ENCODE data around the gene SURF2.

The SURF2 gene

DNA sequence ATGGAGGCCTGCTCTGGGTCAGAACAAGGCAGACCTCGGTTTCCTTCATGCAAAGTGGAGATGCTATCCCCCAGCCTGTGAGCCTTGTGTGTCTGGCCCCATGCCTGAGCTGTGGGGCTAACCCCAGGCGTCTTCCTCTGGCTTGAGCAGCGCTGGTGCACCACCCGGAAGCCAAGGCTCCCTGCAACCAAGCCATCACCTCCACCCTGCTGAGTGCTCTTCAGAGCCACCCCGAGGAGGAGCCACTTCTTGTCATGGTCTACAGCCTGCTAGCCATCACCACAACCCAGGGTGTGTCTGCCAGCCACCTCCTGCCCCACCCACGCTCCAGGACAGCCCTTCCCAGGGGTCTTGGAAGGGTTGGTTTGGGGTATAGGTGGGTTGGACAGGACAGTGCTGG, 45.2 kb downstream of the SURF2 start:
- DNase-seq (ENCODE audit: low read depth in 2 of 2), result no peak

DNA sequence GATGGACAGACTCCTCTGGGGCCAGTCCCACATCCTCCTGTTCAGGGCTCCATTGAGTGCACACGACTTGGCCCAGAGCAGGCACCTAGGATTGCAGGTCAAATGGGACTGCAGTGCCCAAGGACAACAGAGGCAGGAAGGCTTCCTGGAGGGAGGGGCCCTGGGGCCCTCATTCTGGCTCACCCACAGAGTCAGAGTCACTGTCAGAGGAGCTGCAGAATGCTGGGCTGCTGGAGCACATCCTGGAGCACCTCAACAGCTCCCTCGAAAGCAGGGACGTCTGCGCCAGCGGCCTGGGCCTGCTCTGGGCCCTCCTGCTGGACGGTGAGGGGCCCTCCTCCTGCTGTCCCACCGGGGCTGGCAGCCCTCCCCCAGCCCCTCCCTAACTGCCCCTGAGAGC, 46.3 kb downstream of the SURF2 start:
- DNase-seq (ENCODE audit: low read depth in 2 of 2), result no peak

DNA sequence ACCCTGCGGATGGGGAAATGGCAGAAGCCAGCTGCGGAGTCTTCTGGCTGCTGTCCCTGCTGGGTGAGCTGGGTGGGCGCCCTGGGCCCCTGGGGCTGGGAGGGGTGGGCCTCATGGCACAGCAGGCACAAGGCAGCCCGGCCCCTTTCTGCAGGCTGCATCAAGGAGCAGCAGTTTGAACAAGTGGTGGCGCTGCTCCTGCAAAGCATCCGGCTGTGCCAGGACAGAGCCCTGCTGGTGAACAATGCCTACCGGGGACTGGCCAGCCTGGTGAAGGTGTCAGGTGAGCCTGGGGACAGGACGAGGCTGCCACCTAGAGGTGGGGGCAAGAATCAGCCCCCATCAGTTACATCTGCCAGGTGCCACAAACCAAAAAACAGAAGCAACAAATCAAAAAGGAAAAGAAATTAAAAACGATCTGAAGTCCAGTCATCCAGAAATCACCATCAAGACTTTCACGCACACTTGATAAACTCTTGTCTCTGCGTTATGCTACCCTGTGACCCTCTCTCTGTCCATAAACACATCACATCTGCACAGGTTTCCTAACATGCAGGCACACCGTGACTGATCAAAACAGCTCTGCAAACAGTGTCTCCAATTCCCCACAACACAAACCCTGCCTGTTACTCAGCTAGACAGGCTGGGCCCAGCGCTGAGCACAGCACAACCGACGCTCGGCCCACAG, 47.6 kb downstream of the SURF2 start:
- peak; percentile 39 to 42 for DNase-seq (ENCODE audit: low read depth in 2 of 2)

- no peak for DNase-seq (ENCODE audit: low read depth in 2 of 2)
These were observed 48.2 kb downstream of the SURF2 start for GRCh38 chr9:133404454-133405002.

DNA sequence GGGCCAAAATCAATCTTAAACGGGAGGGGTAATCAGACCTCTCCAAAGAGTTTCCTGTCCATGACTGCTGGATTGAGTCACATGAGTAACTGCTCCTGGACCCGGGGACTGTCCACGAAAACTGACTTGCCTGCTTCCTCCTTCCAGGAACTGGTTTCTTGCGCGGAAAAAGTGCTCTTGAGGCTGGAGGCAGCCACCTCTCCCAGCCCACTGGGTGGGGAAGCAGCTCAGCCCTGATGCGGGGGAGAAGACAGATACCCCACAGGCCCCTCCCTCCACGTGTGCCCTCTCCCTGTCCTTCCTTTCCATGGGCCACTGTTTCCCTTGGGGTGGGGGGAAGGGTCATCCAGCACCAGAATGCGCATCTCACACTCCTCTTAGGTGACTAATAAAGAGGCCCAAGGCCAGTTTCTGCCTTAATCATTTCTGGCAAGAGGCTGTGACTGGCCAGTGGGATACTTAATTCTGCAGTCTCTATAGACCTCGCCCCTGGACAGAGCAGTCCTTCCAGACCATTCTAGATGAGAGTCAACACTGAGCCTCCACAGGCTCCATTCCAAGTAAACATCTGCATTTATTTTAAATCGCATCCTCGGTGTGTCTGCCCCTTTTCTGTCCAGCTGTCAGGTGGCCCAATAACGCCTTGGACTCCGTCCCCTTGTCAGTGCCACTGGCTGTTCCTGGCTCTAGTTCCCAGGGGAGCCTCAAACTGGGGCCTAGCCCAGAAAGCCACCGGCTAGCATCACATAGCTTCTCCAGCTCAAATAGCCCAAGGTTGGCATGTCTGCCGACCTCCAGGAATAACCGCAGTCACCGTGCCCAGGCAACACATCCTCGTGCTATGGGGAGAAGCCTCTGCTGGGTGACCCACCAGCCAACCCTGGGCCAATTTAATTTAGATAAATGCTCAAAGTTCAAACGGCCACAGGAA, 49.4 kb downstream of the SURF2 start:
- DNase-seq (ENCODE audit: low read depth in 2 of 2), result no peak

DNA sequence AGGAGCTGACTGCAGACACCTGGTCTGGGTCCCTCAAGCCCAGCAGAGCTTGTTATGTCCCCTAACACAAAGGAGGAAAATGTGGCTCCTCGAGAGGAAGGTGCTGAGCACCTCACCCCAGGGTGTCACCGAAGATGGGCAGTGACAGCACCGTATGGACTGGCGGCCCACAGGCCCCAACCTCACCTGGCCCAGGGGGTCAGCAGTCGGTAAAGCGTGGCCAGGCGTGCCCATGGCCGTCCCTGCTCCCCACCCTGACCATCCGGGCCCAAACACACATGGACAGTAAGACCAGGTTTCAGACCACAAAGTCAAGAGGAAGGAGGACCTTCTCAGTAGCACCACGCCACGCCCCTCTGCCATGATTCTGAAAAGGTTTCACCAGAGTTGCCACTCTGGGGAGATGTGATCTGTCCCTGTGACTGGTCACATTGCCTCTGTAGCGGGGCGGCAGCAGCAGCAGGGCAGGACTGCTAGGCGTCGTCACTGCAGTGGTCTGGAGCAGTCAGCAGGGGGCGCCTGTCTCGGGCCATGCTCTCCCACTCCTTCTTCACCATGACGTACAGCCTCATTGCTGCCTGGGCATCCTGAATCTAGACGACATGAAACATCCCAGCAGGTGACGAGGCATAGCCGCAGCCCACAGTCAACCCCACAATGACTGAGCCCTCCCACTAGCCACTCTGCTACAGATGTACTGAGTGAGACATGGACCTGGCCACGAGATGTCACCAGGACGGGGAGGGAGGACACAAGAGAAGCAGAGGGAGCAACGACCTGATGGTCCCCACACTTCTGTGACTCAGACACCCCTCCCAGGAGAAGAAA, 50.3 kb downstream of the SURF2 start:
- DNase-seq (ENCODE audit: low read depth in 2 of 2), result peak; percentile 53 to 64

DNA sequence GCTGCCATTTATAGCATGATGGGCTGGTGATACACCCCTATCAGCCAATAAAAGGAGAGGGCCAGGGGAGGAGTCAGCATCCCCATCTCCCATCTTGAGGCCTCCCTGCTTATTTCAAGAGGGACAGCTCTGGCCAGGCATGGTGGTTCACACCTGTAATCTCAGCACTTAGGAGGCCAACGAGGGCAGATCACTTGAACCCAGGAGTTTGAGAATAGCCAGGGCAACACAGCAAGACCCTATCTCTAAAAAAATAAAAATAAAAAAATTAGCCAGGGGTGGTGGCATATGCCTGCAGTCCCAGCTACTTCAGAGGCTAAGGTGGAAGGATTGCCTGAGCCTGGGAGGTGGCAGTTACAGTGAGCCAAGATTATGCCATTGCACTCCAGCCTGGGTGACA, 51.7 kb downstream of the SURF2 start:
- no peak for DNase-seq (ENCODE audit: low read depth in 2 of 2)

All from stimulated activated CD4-positive, alpha-beta T cell treated with anti-CD3 and anti-CD28 coated beads, Interleukin-1b, Interleukin-23, amount 100 ng/mL, for 1 hour (primary cell).